Left lung (tissue), 10 donors: ENCODE data around the gene BRCC3. TPM values are rescaled to one million over a fixed set of nuclear protein-coding genes. Genes with fewer than 3 reads are reported as not detected.

Source experiments
- ATAC-seq: fragments of 200-7000 bp; cut with Tn5 transposase; one replicate; pipeline ENCODE4 v1.9.1; 2020; ENCODE audit warnings: moderate library complexity
- DNase-seq, 4 donors: peaks; one replicate each; pipeline ENCODE4 v3.0.0-alpha.2; 2013 to 2020
- H3K27ac ChIP-seq, 2 donors: fragments of 200-600 bp; sonication (generic) in 1 of 2; one replicate each; pipeline versions ENCODE4 v1.5.0 to v1.8.0; 2020 to 2021
- H3K27me3 ChIP-seq, 2 donors: fragments of 200-600 bp; sonication (generic) in 1 of 2; one replicate each; pipeline versions ENCODE4 v1.5.0 to v1.8.0; 2020 to 2021
- H3K36me3 ChIP-seq, 2 donors: fragments of 200-600 bp; sonication (generic) in 1 of 2; one replicate each; pipeline versions ENCODE4 v1.5.0 to v1.8.0; 2020 to 2021
- H3K4me1 ChIP-seq, 2 donors: fragments of 200-600 bp; one replicate each; pipeline ENCODE4 v1.8.0; 2021
- H3K4me3 ChIP-seq, 2 donors: fragments of 200-600 bp; sonication (generic) in 1 of 2; one replicate each; pipeline versions ENCODE4 v1.5.0 to v1.8.0; 2020 to 2021; ENCODE audit warnings: mild to moderate bottlenecking in 1 of 2
- H3K9me3 ChIP-seq, 2 donors: fragments of 200-600 bp; sonication (generic) in 1 of 2; one replicate each; pipeline versions ENCODE4 v1.5.0 to v1.8.0; 2020 to 2021
- intact Hi-C, 2 donors: fragments of 100-400 bp; cut with DNase I; formaldehyde crosslinking; loops; one replicate each; pipeline versions ENCODE4 v1.11.2 to v1.14.2; 2022
- polyA plus RNA-seq, 6 donors: library from polyadenylated mRNA; unstranded; fragments of 120-200 nt; gene quantifications; one replicate each; pipeline ENCODE4 v1.2.1, GENCODE V29; 2013; ENCODE audit not compliant: insufficient read length in 6 of 6
- total RNA-seq, 2 donors: library from RNA; stranded (reverse); fragmentation: NEBNext Ultra II Directional; extraction: Animal tissue kit (Norgen Biotek cat#: 25700); gene quantifications; one replicate each; pipeline ENCODE4 v1.2.1, GENCODE V29; 2021
- TF ChIP-seq, protein P1 (sequence below), 2 donors: fragments of 200-600 bp; sonication (generic) in 1 of 2; IDR thresholded peaks; one replicate each; pipeline versions ENCODE4 v1.5.0 to v1.8.0; 2021; ENCODE audit warnings: antibody characterized with exemption in 2 of 2
- donor health status: DM: no; HTN: yes; CAD: no.
- donor health status: DM: no; HTN: no; CAD: no.

BRCC3 gene
- total and polyA plus RNA-seq, 8 donors = 20.1 to 25.5 (median 22.7) TPM

DNA sequence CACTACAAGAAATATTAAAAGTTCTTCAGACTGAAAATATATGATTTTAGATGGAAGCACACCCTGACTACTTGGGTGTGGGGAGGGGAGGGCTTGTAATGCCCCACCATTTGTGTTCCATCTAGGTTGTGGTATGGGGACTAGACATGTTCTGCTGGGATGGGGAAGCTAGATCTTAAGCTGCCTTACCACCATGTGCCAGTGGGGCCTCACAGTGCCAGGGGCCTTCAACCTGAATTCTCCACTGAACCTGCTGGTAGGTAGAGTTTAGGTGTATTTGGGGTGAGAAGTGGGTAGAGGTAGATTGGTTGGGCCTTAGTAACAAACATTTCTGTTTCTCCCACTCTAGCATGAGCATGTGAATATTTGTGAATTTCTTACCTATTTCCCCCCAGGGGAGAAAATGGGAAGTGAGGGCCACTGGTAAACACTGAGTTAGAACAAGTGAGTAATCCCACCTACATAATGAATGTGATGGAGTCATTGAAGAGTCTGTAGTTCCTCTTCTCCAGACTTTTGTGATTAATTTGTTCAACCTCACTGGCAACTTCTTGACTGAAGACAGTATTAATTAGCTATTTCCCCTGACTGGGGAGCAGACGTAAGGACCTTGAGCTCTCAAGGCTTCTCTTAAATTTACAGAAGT lies 44.0 kb downstream of the BRCC3 start:
- peaks cover 0 to 8% of the 10 kb centered on the region in 2 donors for H3K36me3 ChIP-seq
- H3K9me3 ChIP-seq = no peaks in the 10 kb centered on the region
- intact Hi-C loops = no loop called here
- H3K27ac ChIP-seq = no peak overlapping the region
- TF ChIP-seq, protein P1, sequence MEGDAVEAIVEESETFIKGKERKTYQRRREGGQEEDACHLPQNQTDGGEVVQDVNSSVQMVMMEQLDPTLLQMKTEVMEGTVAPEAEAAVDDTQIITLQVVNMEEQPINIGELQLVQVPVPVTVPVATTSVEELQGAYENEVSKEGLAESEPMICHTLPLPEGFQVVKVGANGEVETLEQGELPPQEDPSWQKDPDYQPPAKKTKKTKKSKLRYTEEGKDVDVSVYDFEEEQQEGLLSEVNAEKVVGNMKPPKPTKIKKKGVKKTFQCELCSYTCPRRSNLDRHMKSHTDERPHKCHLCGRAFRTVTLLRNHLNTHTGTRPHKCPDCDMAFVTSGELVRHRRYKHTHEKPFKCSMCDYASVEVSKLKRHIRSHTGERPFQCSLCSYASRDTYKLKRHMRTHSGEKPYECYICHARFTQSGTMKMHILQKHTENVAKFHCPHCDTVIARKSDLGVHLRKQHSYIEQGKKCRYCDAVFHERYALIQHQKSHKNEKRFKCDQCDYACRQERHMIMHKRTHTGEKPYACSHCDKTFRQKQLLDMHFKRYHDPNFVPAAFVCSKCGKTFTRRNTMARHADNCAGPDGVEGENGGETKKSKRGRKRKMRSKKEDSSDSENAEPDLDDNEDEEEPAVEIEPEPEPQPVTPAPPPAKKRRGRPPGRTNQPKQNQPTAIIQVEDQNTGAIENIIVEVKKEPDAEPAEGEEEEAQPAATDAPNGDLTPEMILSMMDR (IDR thresholded peaks at IDR 0.05) = no peak
- no peaks in the 10 kb centered on the region for H3K27me3 ChIP-seq
- no peak for DNase-seq
- H3K4me1 ChIP-seq = no peaks in the 10 kb centered on the region
- no peak overlapping the region for H3K4me3 ChIP-seq
- ATAC-seq = no peak

DNA sequence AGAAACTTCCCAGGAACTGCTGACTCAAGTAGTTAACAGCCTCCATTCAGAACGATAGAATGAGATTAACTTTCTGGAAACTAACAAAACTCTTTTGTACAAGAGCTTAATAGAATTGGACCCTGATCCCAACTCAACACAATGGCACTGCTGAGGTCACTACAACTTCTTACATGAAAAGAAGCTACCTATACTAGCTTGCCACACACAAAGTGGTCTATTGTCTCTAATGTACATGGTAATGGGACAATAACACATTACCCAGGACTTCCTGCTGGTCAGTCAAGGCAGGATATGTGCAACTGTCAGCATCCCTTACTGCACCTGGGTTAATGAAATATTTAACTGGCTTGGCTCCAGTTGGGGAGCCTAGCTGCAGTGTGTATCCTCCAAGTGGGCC lies 56.2 kb downstream of the BRCC3 start:
- Histone ChIP-seq H3K36me3 (peaks cover 0 to under 1% of the 10 kb centered on the region in 2 donors), H3K4me1 (no peaks in the 10 kb centered on the region), H3K27ac (no peak overlapping the region), H3K9me3 (no peaks in the 10 kb centered on the region), H3K27me3 (no peaks in the 10 kb centered on the region), H3K4me3 (no peak overlapping the region)
- ATAC-seq (no peak), DNase-seq (no peak)
- TF ChIP-seq, protein P1 (IDR thresholded peaks at IDR 0.05) = no peak
- intact Hi-C loops = no loop called here

DNA sequence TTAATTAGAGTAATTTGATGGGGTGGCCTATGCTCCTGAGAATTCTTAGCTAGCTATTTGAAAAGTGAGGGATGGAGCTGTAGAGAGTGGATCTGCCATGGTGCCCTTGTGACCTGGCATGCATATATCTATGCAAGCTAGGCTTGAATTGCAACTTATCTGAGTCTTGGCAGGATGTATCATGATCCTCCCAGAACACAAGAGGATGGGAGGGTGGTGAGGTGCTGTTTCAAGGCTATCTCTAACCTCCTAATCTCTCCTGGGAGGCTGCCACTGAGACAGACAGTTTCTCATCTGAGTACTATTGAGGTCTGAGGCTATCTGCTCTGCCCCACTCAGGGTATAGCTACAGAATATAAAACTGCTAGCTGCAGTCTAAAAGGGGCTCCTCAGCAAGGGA lies 56.6 kb downstream of the BRCC3 start:
- no peak overlapping the region for H3K4me3 ChIP-seq
- TF ChIP-seq, protein P1 (IDR thresholded peaks at IDR 0.05) = no peak
- H3K27me3 ChIP-seq = no peaks in the 10 kb centered on the region
- H3K4me1 ChIP-seq = no peaks in the 10 kb centered on the region
- no peak overlapping the region for H3K27ac ChIP-seq
- no peaks in the 10 kb centered on the region for H3K36me3 ChIP-seq
- no peak for ATAC-seq
- DNase-seq = no peak
- intact Hi-C loops = no loop called here
- H3K9me3 ChIP-seq = no peaks in the 10 kb centered on the region

DNA sequence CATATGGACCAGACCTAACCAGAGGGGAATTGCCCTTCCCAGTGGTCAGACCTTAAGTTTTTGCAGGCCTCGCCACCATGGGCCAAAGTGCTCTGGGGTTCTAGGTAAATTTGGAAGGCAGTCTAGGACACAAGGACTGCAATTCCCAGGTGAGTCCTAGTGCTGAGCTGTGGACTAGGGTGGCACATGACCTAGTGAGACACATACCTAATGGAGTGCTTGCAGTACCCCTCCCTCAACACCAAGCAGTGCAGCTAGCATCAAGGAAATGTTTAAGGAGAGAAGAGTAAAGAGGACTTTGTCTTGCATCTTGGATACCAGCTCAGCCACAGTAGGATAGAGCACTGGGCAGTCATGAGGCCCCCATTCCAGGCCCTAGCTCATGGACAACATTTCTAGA lies 60.8 kb downstream of the BRCC3 start:
- H3K4me1 ChIP-seq = no peaks in the 10 kb centered on the region
- no peaks in the 10 kb centered on the region for H3K36me3 ChIP-seq
- ATAC-seq (no peak), DNase-seq (no peak)
- intact Hi-C loops = no loop called here
- no peaks in the 10 kb centered on the region for H3K27me3 ChIP-seq
- no peaks in the 10 kb centered on the region for H3K9me3 ChIP-seq
- TF ChIP-seq, protein P1 (IDR thresholded peaks at IDR 0.05) = no peak
- H3K27ac ChIP-seq = no peak overlapping the region
- no peak overlapping the region for H3K4me3 ChIP-seq

DNA sequence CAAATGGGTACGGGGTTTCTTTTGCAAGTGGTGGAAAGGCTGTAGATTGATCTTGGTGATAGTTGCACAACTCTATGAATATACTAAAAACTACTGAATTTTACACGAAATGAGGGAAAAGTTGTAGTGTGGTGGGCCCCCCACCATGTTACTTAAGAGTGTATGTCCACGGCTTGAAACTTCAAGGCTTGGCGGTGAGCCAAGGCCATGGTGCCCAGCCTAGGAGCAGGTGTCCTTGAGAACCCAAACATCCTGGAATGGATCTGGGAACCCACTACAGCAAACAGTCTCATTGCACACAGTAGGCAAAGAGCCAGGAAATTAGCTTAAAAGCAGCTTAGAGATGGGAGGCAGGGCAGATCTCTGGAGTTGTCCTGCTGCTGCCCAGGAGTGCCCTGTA lies 62.9 kb downstream of the BRCC3 start:
- Histone ChIP-seq H3K4me1 (no peaks in the 10 kb centered on the region), H3K9me3 (no peaks in the 10 kb centered on the region), H3K4me3 (no peak overlapping the region), H3K27me3 (no peaks in the 10 kb centered on the region), H3K36me3 (no peaks in the 10 kb centered on the region), H3K27ac (no peak overlapping the region)
- DNase-seq (no peak), ATAC-seq (no peak)
- intact Hi-C loops = no loop called here
- TF ChIP-seq, protein P1 (IDR thresholded peaks at IDR 0.05) = no peak
